Psoas muscle (tissue), 8 donors: Measurements from ENCODE around the gene ELFN1. TPM values are rescaled to one million over a fixed set of nuclear protein-coding genes. Genes with fewer than 3 reads are reported as not detected.
A peak's percentile ranks its signal among the peaks of the same experiment; 100 is the strongest.

Experiments used
- ATAC-seq, 4 donors: fragments of 200-7000 bp; cut with Tn5 transposase; one replicate each; pipeline ENCODE4 v1.9.1; 2020; ENCODE audit warnings: moderate library complexity in 3 of 4, mild to moderate bottlenecking in 2 of 4
- DNase-seq, 2 donors: peaks; one replicate each; pipeline ENCODE4 v3.0.0-alpha.2; 2020
- H3K27ac ChIP-seq: fragments of 200-600 bp; one replicate; pipeline ENCODE4 v1.8.0; 2022
- H3K27me3 ChIP-seq, 3 donors: fragments of 200-600 bp in 1 of 3; one replicate each; pipeline versions ENCODE4 v1.6.1 to v1.8.0; 2013 to 2022; ENCODE audit warnings: low read length in 2 of 3, mild to moderate bottlenecking in 2 of 3, moderate library complexity in 1 of 3; ENCODE audit not compliant: insufficient read depth in 3 of 3
- H3K36me3 ChIP-seq, 2 donors: fragments of 200-600 bp in 1 of 2; one replicate each; pipeline versions ENCODE4 v1.6.1 to v1.8.0; 2013 to 2022; ENCODE audit warnings: low read depth in 1 of 2, mild to moderate bottlenecking in 1 of 2, moderate library complexity in 1 of 2; ENCODE audit not compliant: insufficient read depth in 1 of 2
- H3K4me1 ChIP-seq: fragments of 200-600 bp; one replicate; pipeline ENCODE4 v1.8.0; 2022
- H3K4me3 ChIP-seq: fragments of 200-600 bp; one replicate; pipeline ENCODE4 v1.8.0; 2022; ENCODE audit warnings: mild to moderate bottlenecking
- H3K9me3 ChIP-seq: fragments of 200-600 bp; one replicate; pipeline ENCODE4 v1.8.0; 2022
- WGBS, 3 donors: extraction: QIAGEN DNeasy Blood & Tissue Kit; methylation state at CpG; one replicate each; pipeline versions ENCODE4 v1.1.6 to v1.1.7; 2013; 5-methylcytosine and 5-hydroxymethylcytosine counted together
- intact Hi-C, 2 donors: fragments of 100-400 bp; cut with DNase I; formaldehyde crosslinking; loops; one replicate each; pipeline versions ENCODE4 v1.11.0 to v1.14.2; 2022
- polyA plus RNA-seq, 3 donors: library from polyadenylated mRNA; stranded (reverse); fragments of 200-250 nt; gene quantifications; one replicate each; pipeline ENCODE4 v1.2.3, GENCODE V29; 2013
- total RNA-seq, 4 donors: library from RNA; stranded (reverse); fragmentation: NEBNext Ultra II Directional in 2 of 4; extraction: Animal tissue kit (Norgen Biotek cat#: 25700) in 2 of 4; gene quantifications; one replicate each; pipeline versions ENCODE4 v1.2.1 to v1.2.4, GENCODE V29; 2021 to 2023
- TF ChIP-seq, protein P1 (sequence below): fragments of 200-600 bp; IDR thresholded peaks from one replicate; pipeline ENCODE4 v1.8.0; 2022; ENCODE audit warnings: antibody characterized with exemption
- donor health status: healthy with polysubstance abuse.
- donor health status: DM: no; HTN: no; CAD: no; lungs with moderate emphysema.
- donor health status: Bipolar disorder and iron deficiency.
- donor health status: healthy.
- donor health status: DM: yes; HTN: yes; CAD: no.
- donor health status: DM: no; HTN: no; CAD: no.
- donor health status: DM: no; HTN: no; CAD: no.
- donor health status: DM: yes; HTN: yes; CAD: no.

Gene ELFN1
- total and polyA plus RNA-seq, 7 donors: 0.11 to 0.87 (median 0.64) TPM

DNA sequence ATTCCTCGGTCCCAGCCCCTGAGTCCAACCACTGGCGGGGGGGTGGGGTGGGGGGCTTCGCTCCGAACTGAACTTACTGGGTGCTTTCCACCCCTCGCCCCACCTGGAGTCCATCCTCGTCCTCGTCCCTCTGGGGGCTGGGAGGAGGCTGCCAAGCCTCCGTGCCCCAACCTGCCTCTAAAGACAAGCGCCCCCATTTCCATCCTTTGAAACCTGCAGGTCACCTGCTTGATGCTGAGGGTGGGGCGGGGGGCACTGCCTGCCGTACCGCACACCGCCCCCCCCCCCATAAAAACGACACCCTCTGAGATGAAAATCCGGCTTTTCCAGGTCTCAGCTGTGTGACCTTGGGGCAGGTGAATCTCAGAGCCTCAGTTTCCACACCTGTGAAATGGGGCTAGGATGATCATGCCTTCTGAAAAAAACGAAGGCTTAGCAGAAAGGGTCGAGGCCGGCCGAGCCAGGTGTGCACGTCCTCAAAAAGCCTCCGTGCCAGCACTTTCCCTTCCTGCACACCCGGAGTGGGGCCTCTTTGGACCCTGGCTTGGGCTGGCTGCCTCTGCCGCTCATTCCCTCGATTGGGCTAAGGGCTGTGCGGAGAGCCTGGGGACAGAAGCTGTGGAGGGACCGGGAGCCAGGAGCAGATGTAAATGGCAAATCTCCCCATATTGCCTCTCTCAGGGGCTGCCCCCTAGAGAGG, 967 bp downstream of the ELFN1 start:
- Histone ChIP-seq H3K36me3 (no peaks in the 10 kb centered on the region), H3K27me3 (peaks cover 0 to 92% (median 34%) of the 10 kb centered on the region in 3 donors), H3K9me3 (no peaks in the 10 kb centered on the region), H3K27ac (no peak overlapping the region), H3K4me1 (peaks cover 12% of the 10 kb centered on the region), H3K4me3 (no peak overlapping the region)
- intact Hi-C loops: no loop called here
- peak; percentile 5 to 38 for DNase-seq
- ATAC-seq: no peak
- TF ChIP-seq, protein P1, sequence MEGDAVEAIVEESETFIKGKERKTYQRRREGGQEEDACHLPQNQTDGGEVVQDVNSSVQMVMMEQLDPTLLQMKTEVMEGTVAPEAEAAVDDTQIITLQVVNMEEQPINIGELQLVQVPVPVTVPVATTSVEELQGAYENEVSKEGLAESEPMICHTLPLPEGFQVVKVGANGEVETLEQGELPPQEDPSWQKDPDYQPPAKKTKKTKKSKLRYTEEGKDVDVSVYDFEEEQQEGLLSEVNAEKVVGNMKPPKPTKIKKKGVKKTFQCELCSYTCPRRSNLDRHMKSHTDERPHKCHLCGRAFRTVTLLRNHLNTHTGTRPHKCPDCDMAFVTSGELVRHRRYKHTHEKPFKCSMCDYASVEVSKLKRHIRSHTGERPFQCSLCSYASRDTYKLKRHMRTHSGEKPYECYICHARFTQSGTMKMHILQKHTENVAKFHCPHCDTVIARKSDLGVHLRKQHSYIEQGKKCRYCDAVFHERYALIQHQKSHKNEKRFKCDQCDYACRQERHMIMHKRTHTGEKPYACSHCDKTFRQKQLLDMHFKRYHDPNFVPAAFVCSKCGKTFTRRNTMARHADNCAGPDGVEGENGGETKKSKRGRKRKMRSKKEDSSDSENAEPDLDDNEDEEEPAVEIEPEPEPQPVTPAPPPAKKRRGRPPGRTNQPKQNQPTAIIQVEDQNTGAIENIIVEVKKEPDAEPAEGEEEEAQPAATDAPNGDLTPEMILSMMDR: no peak
- WGBS, 3 donors: 21 to 28% (median 23%) methylated on average over 24 to 26 of the region's 26 CpGs

DNA sequence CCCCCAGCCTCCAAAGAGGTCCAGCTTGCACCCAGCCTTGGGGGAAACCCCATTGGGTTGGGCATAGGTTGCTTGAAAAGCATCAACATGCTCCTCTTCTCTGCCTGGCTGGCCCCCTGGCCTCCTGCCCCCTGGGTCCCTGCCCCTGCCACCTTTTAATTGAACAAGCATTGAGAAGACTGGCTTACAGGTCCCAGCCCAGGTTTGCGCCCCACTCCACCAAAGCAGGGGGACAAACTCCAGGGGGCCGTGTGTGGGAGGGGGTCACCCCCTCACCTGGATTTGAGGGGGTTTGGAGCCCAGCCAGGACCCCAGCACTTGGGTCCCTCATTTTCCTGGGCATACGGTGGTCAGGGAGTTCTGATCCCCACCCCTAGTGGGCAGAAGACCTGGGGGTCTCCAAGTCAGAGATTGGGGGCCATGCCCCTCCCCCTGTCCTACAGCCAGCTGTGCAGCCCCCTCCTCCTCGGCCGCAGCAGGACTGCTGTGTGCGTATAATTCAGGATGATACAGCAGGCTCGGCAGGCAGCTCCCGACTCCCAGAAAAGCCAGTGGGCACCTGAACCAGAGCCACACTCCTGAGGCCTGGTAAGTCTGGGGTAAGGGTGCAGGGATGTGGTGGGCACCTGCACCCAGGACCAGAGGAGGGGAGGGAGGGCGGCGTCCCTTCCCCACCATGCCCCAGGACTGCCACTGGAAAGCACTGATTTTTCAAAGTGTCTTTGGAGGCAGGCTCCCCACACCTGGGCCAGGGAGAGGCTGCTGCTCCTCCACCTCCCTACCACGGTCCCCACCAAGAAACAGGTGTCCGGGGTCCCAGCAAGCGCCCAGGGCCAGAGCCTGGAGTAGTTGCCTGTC, 1.7 kb downstream of the ELFN1 start:
- DNase-seq: peak; percentile 4 to 41
- H3K4me1 ChIP-seq: peaks cover 7% of the 10 kb centered on the region
- intact Hi-C loops: no loop called here

DNA sequence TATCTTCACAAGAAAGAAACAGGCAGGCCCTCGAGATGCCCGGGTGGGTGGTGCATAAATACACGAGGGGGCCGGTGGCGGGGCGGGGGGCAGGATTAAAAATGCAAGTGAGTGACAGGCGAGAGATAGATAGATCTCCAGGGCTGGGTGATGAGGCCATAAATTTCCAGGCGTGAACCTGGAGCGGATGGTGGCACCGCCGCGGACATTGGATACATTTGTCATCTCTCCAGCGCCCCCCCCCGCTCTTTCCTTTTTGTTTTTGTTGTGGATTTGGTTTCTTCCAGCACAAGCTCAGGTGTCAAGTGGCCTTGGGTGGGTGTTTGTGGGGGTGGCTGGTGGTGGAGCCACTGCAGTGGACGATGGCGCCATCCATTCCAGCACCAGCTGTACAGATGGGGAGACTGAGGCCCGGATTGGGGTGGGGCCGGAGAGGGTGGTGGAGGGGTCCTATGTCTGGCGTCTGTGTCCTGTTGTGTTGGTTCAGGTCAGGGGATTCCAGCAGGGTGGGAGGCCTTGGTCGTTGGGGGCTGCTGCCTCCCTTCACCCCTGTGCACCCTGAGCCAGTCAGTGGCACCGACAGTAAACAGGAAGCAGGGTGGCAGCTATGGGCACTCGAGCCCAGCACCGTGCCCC, 2.9 kb downstream of the ELFN1 start:
- DNase-seq (peak; percentile 6 to 36), ATAC-seq (no peak)
- H3K4me1 ChIP-seq: no peaks in the 10 kb centered on the region
- TF ChIP-seq, protein P1: no peak
- intact Hi-C loops: no loop called here
- H3K9me3 ChIP-seq: no peaks in the 10 kb centered on the region
- WGBS, 3 donors: 63 to 75% (median 66%) methylated on average over 23 of the region's 23 CpGs
- no peaks in the 10 kb centered on the region for H3K36me3 ChIP-seq
- peaks cover 0 to 78% (median 28%) of the 10 kb centered on the region in 3 donors for H3K27me3 ChIP-seq
- H3K4me3 ChIP-seq: no peak overlapping the region
- no peak overlapping the region for H3K27ac ChIP-seq

More for the DNA sequence above, 1.7 kb downstream of the ELFN1 start:
- ATAC-seq: no peak
- Histone ChIP-seq H3K4me3 (no peak overlapping the region), H3K9me3 (no peaks in the 10 kb centered on the region), H3K27me3 (peaks cover 0 to 89% (median 33%) of the 10 kb centered on the region in 3 donors), H3K36me3 (no peaks in the 10 kb centered on the region), H3K27ac (no peak overlapping the region)
- WGBS, 3 donors: 58 to 79% (median 61%) methylated on average over 11 to 13 of the region's 13 CpGs
- TF ChIP-seq, protein P1: no peak

DNA sequence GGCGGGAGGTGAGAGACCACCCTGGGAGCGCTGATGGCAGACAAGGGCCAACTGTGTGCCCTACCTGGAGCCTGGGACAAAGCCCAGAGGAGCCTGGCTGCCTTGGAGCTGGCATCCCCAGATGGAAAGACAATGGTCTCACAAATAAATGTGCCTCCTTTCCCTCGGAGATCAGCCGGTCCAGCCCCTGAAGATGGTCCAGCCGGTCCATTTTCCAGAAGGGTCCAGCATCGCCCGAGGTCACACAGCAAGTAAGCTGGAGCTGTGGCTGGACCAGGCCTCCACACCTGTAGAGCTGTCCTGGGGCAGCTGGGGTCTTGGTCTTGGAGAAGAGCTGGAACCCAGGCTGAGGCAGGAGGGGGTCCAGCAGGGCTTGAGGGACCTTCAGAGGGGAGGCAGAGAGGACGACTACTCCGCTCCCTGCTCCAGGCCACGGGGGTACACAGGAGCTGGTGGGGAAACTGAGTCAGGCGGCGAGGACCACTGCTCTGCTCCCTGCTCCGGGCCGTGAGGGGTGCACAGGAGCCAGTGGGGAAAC, 3.6 kb downstream of the ELFN1 start:
- no peak overlapping the region for H3K4me3 ChIP-seq
- 85 to 87% (median 86%) methylated on average over 14 of the region's 14 CpGs for WGBS, 3 donors
- no peaks in the 10 kb centered on the region for H3K9me3 ChIP-seq
- DNase-seq (peak; percentile 9 to 23), ATAC-seq (no peak)
- no peak overlapping the region for H3K27ac ChIP-seq
- intact Hi-C loops: no loop called here
- no peaks in the 10 kb centered on the region for H3K36me3 ChIP-seq
- peaks cover 0 to 77% (median 28%) of the 10 kb centered on the region in 3 donors for H3K27me3 ChIP-seq
- no peaks in the 10 kb centered on the region for H3K4me1 ChIP-seq
- TF ChIP-seq, protein P1: no peak
